Prostate gland (tissue), 2 donors: ENCODE results near the gene PLA2G2C. TPM values are rescaled to one million over a fixed set of nuclear protein-coding genes. Genes with fewer than 3 reads are reported as not detected.
A peak's percentile ranks its signal among the peaks of the same experiment; 100 is the strongest.

Experiments
- DNase-seq: peaks from one replicate; pipeline ENCODE4 v3.0.0-alpha.2; 2019; ENCODE audit warnings: low spot score
- H3K27ac ChIP-seq, 2 donors: fragments of 200-600 bp; sonication (generic); 2 replicates each; pipeline ENCODE4 v1.5.1; 2017 to 2019
- H3K27me3 ChIP-seq: fragments of 200-600 bp; sonication (generic); replicated peaks from 2 replicates; pipeline ENCODE4 v1.5.1; 2019; ENCODE audit not compliant: insufficient read depth
- H3K36me3 ChIP-seq, 2 donors: fragments of 200-600 bp; sonication (generic); 1 replicate in 1 of 2; 2 replicates in 1 of 2; pipeline versions ENCODE4 v1.5.1 to v1.8.1; 2017 to 2019
- H3K4me1 ChIP-seq: fragments of 200-600 bp; sonication (generic); replicated peaks from 2 replicates; pipeline ENCODE4 v1.5.1; 2019
- H3K4me3 ChIP-seq, 2 donors: fragments of 200-600 bp; sonication (generic); 2 replicates each; pipeline ENCODE4 v1.5.1; 2017 to 2019
- H3K9me3 ChIP-seq: fragments of 200-600 bp; sonication (generic); 2 replicates; pipeline ENCODE4 v1.5.1; 2017
- CTCF ChIP-seq, 4 experiments: fragments of 200-600 bp in 2 of 4; fragments of 450-650 bp in 2 of 4; sonication (generic) in 2 of 4; IDR thresholded peaks; 1 replicate in 3 of 4; 2 replicates in 1 of 4; pipeline ENCODE4 v1.5.1; 2016 to 2019; ENCODE audit warnings: antibody characterized with exemption in 4 of 4, mild to moderate bottlenecking in 2 of 4, moderate library complexity in 2 of 4
- POLR2A ChIP-seq: fragments of 450-650 bp; IDR thresholded peaks from one replicate; pipeline ENCODE4 v1.6.1; 2016; ENCODE audit warnings: antibody characterized with exemption, mild to moderate bottlenecking
- POLR2AphosphoS5 ChIP-seq: sonication (generic); formaldehyde crosslinking; IDR thresholded peaks from one replicate; pipeline ENCODE4 v1.6.1; 2017; ENCODE audit warnings: antibody characterized with exemption
- WGBS: methylation state at CpG from one replicate; pipeline ENCODE4 v1.1.5; 2018; 5-methylcytosine and 5-hydroxymethylcytosine counted together
- intact Hi-C: fragments of 100-400 bp; cut with DNase I; formaldehyde crosslinking; loops from one replicate; pipeline ENCODE4 v1.14.2; 2022
- total RNA-seq, 2 donors: library from RNA; depleted of rRNA; stranded (reverse); fragments of >200 nt; gene quantifications; one replicate each; pipeline ENCODE4 v1.1.0, GENCODE V29; 2016

PLA2G2C gene
- total RNA-seq, 2 donors from 2014 or later, result 0.23 TPM; not detected in 1

GRCh38 chr1:20198918-20199317 is 12.6 kb upstream of the PLA2G2C start:
- Histone ChIP-seq H3K4me3 (no peak overlapping the region), H3K27ac (no peak overlapping the region), H3K4me1 (no peaks in the 10 kb centered on the region), H3K36me3 (no peaks in the 10 kb centered on the region), H3K27me3 (no peaks in the 10 kb centered on the region), H3K9me3 (no peaks in the 10 kb centered on the region)
- DNase-seq, result no peak
- WGBS, result 83% methylated on average over 7 of the region's 7 CpGs
- no peak for TF ChIP-seq CTCF (IDR thresholded peaks at IDR 0.05)
- no peak for TF ChIP-seq POLR2AphosphoS5
- no peak for TF ChIP-seq POLR2A
- intact Hi-C loops, result loop anchor here (10.0 kb wide), 1 partner anchor 284 kb away; no protein-coding TSS in a partner anchor

- Histone ChIP-seq H3K9me3 (no peaks in the 10 kb centered on the region), H3K36me3 (no peaks in the 10 kb centered on the region), H3K4me3 (no peak overlapping the region), H3K4me1 (no peaks in the 10 kb centered on the region), H3K27ac (no peak overlapping the region), H3K27me3 (no peaks in the 10 kb centered on the region)
- WGBS, result 97% methylated on average over 1 of the region's 1 CpG
- DNase-seq, result no peak
- intact Hi-C loops, result loop anchor here (10.0 kb wide), 1 partner anchor 283 kb away; no protein-coding TSS in a partner anchor
- TF ChIP-seq CTCF (IDR thresholded peaks at IDR 0.05), result no peak
- TF ChIP-seq POLR2A, result no peak
- no peak for TF ChIP-seq POLR2AphosphoS5
Measured at GRCh38 chr1:20198296-20198695, 12.0 kb upstream of the PLA2G2C start.

- Histone ChIP-seq H3K36me3 (no peaks in the 10 kb centered on the region), H3K4me1 (no peaks in the 10 kb centered on the region), H3K4me3 (no peak overlapping the region), H3K9me3 (no peaks in the 10 kb centered on the region), H3K27ac (no peak overlapping the region), H3K27me3 (no peaks in the 10 kb centered on the region)
- 82% methylated on average over 6 of the region's 6 CpGs for WGBS
- intact Hi-C loops, result loop anchor here (10.0 kb wide), 1 partner anchor 283 kb away; no protein-coding TSS in a partner anchor
- no peak for TF ChIP-seq POLR2A
- TF ChIP-seq POLR2AphosphoS5, result no peak
- TF ChIP-seq CTCF (IDR thresholded peaks at IDR 0.05), result no peak
- no peak for DNase-seq
Measured at GRCh38 chr1:20197329-20197791, 11.0 kb upstream of the PLA2G2C start.

- Histone ChIP-seq H3K36me3 (no peaks in the 10 kb centered on the region), H3K4me3 (no peak overlapping the region), H3K9me3 (no peaks in the 10 kb centered on the region), H3K4me1 (no peaks in the 10 kb centered on the region), H3K27me3 (no peaks in the 10 kb centered on the region), H3K27ac (no peak overlapping the region)
- no peak for TF ChIP-seq POLR2A
- TF ChIP-seq CTCF (IDR thresholded peaks at IDR 0.05), result no peak
- no peak for TF ChIP-seq POLR2AphosphoS5
- 63% methylated on average over 4 of the region's 4 CpGs for WGBS
- intact Hi-C loops, result loop anchor here (10.0 kb wide), 1 partner anchor 281 kb away; no protein-coding TSS in a partner anchor
- DNase-seq, result no peak
Measured at GRCh38 chr1:20195462-20195780, 9.1 kb upstream of the PLA2G2C start.

GRCh38 chr1:20194757-20195461 is 8.6 kb upstream of the PLA2G2C start:
- 19% methylated on average over 15 of the region's 15 CpGs for WGBS
- Histone ChIP-seq H3K4me3 (no peak overlapping the region), H3K9me3 (no peaks in the 10 kb centered on the region), H3K27ac (peak overlapping the region in 1 of 2 donors; percentile 2), H3K4me1 (no peaks in the 10 kb centered on the region), H3K27me3 (no peaks in the 10 kb centered on the region), H3K36me3 (no peaks in the 10 kb centered on the region)
- peak; percentile 58 for DNase-seq
- TF ChIP-seq CTCF (IDR thresholded peaks at IDR 0.05) (peak; percentile 34 to 80 (median 79)), POLR2A (no peak), POLR2AphosphoS5 (peak; percentile 49)
- intact Hi-C loops, result loop anchor here (10.0 kb wide), 1 partner anchor 280 kb away; no protein-coding TSS in a partner anchor
